IMR-90 (cell line): ENCODE data around the gene PNMA1. TPM values are rescaled to one million over a fixed set of nuclear protein-coding genes. Genes with fewer than 3 reads are reported as not detected.

Experiments
- ATAC-seq: fragments of 200-7000 bp; cut with Tn5 transposase; 2 replicates; pipeline ENCODE4 v1.9.1; 2020; ENCODE audit warnings: low read depth, mild to moderate bottlenecking, moderate library complexity
- BruUV-seq: library from RNA; stranded (reverse); fragments of 400-500 nt; replicated peaks from 2 replicates; lab custom pipeline; 2021; lab: Mats Ljungman, UMichigan
- CTCF ChIA-PET: fragments of 300-600 bp; formaldehyde crosslinking; extraction: SDS; loops from one replicate; lab custom pipeline; 2021; ENCODE audit warnings: antibody characterized with exemption; lab: Yijun Ruan, JAX
- POLR2A ChIA-PET: fragments of 300-600 bp; sonication (Branson Sonifier 250); formaldehyde crosslinking; loops from one replicate; lab custom pipeline; 2022; ENCODE audit warnings: antibody characterized with exemption; ENCODE audit not compliant: unreplicated experiment; lab: Charles Lee
- DNase-seq: peaks from one replicate; pipeline ENCODE4 v3.0.0; 2013
- H2AFZ ChIP-seq: replicated peaks from 2 replicates; pipeline ENCODE3; 2013; ENCODE audit warnings: low read length, mild to moderate bottlenecking; ENCODE audit not compliant: poor library complexity
- H2AK5ac ChIP-seq: 2 replicates; pipeline ENCODE4 v1.6.1; 2013; ENCODE audit warnings: low read depth, low read length, inconsistent platforms
- H2AK9ac ChIP-seq: replicated peaks from 2 replicates; pipeline ENCODE3; 2013; ENCODE audit warnings: mild to moderate bottlenecking, low read depth, low read length, moderate library complexity; ENCODE audit not compliant: poor library complexity
- H2BK120ac ChIP-seq: 2 replicates; pipeline ENCODE4 v1.6.1; 2013; ENCODE audit warnings: low read depth, low read length, inconsistent platforms
- H2BK15ac ChIP-seq: 3 replicates; pipeline ENCODE4 v1.6.1; 2013; ENCODE audit warnings: low read depth, low read length, inconsistent platforms
- H2BK20ac ChIP-seq: 2 replicates; pipeline ENCODE4 v1.6.1; 2013; ENCODE audit warnings: low read depth, mild to moderate bottlenecking, inconsistent platforms, low read length, moderate library complexity
- H2BK5ac ChIP-seq: 2 replicates; pipeline ENCODE4 v1.6.1; 2013; ENCODE audit warnings: mild to moderate bottlenecking, low read depth, low read length, inconsistent platforms; ENCODE audit not compliant: poor library complexity, severe bottlenecking
- H3K14ac ChIP-seq: replicated peaks from 2 replicates; pipeline ENCODE4 v1.6.1; 2013; ENCODE audit warnings: low read depth, low read length, inconsistent platforms
- H3K18ac ChIP-seq: 2 replicates; pipeline ENCODE4 v1.6.1; 2013; ENCODE audit warnings: low read depth, low read length, control low read depth
- H3K23ac ChIP-seq: 2 replicates; pipeline ENCODE4 v1.6.1; 2013; ENCODE audit warnings: low read depth, low read length, inconsistent platforms
- H3K27ac ChIP-seq: 2 replicates; pipeline ENCODE4 v1.5.1; 2013; ENCODE audit warnings: mild to moderate bottlenecking, control low read depth, low read length; ENCODE audit not compliant: insufficient read depth
- H3K27me3 ChIP-seq: 2 replicates; pipeline ENCODE4 v1.6.1; 2013; ENCODE audit warnings: low read length; ENCODE audit not compliant: control insufficient read depth, insufficient read depth
- H3K36me3 ChIP-seq: 2 replicates; pipeline ENCODE4 v1.6.1; 2013; ENCODE audit warnings: low read length, mixed read lengths; ENCODE audit not compliant: control insufficient read depth, insufficient read depth
- H3K4ac ChIP-seq: 2 replicates; pipeline ENCODE4 v1.6.1; 2013; ENCODE audit warnings: low read depth, low read length, inconsistent platforms
- H3K4me1 ChIP-seq: 2 replicates; pipeline ENCODE4 v1.6.1; 2013; ENCODE audit warnings: low read length, mixed read lengths; ENCODE audit not compliant: control insufficient read depth, insufficient read depth
- H3K4me2 ChIP-seq: 2 replicates; pipeline ENCODE4 v1.6.1; 2013; ENCODE audit warnings: low read depth, mild to moderate bottlenecking, control low read depth, low read length, moderate library complexity
- H3K4me3 ChIP-seq: 2 replicates; pipeline ENCODE4 v1.5.1; 2013; ENCODE audit warnings: low read depth, mild to moderate bottlenecking, control low read depth, low read length, moderate library complexity; ENCODE audit not compliant: insufficient read depth
- H3K56ac ChIP-seq: 2 replicates; pipeline ENCODE4 v1.6.1; 2013; ENCODE audit warnings: low read length, inconsistent platforms; ENCODE audit not compliant: insufficient read depth; ENCODE audit errors: extremely low read depth
- H3K79me1 ChIP-seq, 2 experiments: 2 replicates each; pipeline ENCODE4 v1.6.1; 2013; ENCODE audit warnings: low read length in 2 of 2, inconsistent platforms in 1 of 2, low read depth in 1 of 2
- H3K9ac ChIP-seq: 2 replicates; pipeline ENCODE4 v1.6.1; 2013; ENCODE audit warnings: low read depth, low read length, control low read depth
- H3K9me1 ChIP-seq: 2 replicates; pipeline ENCODE4 v1.6.1; 2013; ENCODE audit warnings: low read length, inconsistent platforms; ENCODE audit not compliant: insufficient read depth
- H3K9me3 ChIP-seq: 2 replicates; pipeline ENCODE4 v1.6.1; 2013; ENCODE audit warnings: low read length; ENCODE audit not compliant: control insufficient read depth, insufficient read depth
- H4K20me1 ChIP-seq: 2 replicates; pipeline ENCODE4 v1.6.1; 2013; ENCODE audit warnings: low read length, inconsistent platforms; ENCODE audit not compliant: insufficient read depth
- H4K5ac ChIP-seq: 2 replicates; pipeline ENCODE4 v1.6.1; 2013; ENCODE audit warnings: mild to moderate bottlenecking, low read depth, low read length, control low read depth
- H4K8ac ChIP-seq, 2 experiments: 2 replicates each; pipeline ENCODE4 v1.6.1; 2013; ENCODE audit warnings: low read depth in 2 of 2, low read length in 2 of 2, control low read depth in 1 of 2, inconsistent platforms in 1 of 2
- H4K91ac ChIP-seq: 2 replicates; pipeline ENCODE4 v1.6.1; 2013; ENCODE audit warnings: low read depth, low read length, inconsistent platforms; ENCODE audit not compliant: insufficient read depth
- BHLHE40 ChIP-seq: fragments of 150-350 bp; IDR thresholded peaks from 2 replicates; pipeline ENCODE4 v1.6.1; 2016; ENCODE audit warnings: mild to moderate bottlenecking, low read depth, low read length
- CHD1 ChIP-seq: IDR thresholded peaks from 2 replicates; pipeline ENCODE4 v1.6.1; 2012; ENCODE audit warnings: low read depth, low read length, improper control_type of control experiment
- FOS ChIP-seq: fragments of 150-350 bp; IDR thresholded peaks from 2 replicates; pipeline ENCODE4 v1.6.1; 2016; ENCODE audit warnings: low read depth, low read length
- MAFK ChIP-seq: IDR thresholded peaks from 2 replicates; pipeline ENCODE4 v1.6.1; 2012; ENCODE audit warnings: low read depth, low read length, improper control_type of control experiment
- MAZ ChIP-seq: IDR thresholded peaks from 2 replicates; pipeline ENCODE4 v1.6.1; 2012; ENCODE audit warnings: low read depth, mild to moderate bottlenecking, low read length, improper control_type of control experiment, moderate library complexity, borderline replicate concordance
- NFE2L2 ChIP-seq: fragments of 150-350 bp; IDR thresholded peaks from 2 replicates; pipeline ENCODE4 v1.6.1; 2016; ENCODE audit warnings: low read depth, mild to moderate bottlenecking, low read length
- POLR2A ChIP-seq: IDR thresholded peaks from 2 replicates; pipeline ENCODE4 v1.6.1; 2012; ENCODE audit warnings: mild to moderate bottlenecking, low read depth, low read length
- SMC3 ChIP-seq: fragments of 150-350 bp; IDR thresholded peaks from 2 replicates; pipeline ENCODE4 v1.6.1; 2016; ENCODE audit warnings: low read depth, mild to moderate bottlenecking, antibody characterized with exemption, low read length, moderate library complexity
- WGBS, 2 experiments: methylation state at CpG; one replicate each; pipeline versions ENCODE4 v1.1.5 to v1.1.7; 2013; ENCODE audit warnings: missing lambda C conversion rate in 2 of 2; ENCODE audit not compliant: insufficient read length in 1 of 2; ENCODE audit errors: extremely low coverage in 2 of 2; 5-methylcytosine and 5-hydroxymethylcytosine counted together
- dilution Hi-C: fragments of 300-500 bp; cut with HindIII; formaldehyde crosslinking; loops from one replicate; pipeline ENCODE4 v1.14.3; 2018; ENCODE audit warnings: low sequenced_read_pairs; ENCODE audit not compliant: unreplicated experiment
- in situ Hi-C: fragments of 300-500 bp; cut with MboI; formaldehyde crosslinking; loops from 3 replicates; pipeline ENCODE4 v1.14.3; 2019; ENCODE audit warnings: low sequenced_read_pairs, inconsistent platforms, mixed read lengths
- intact Hi-C: fragments of 100-400 bp; cut with micrococcal nuclease; formaldehyde crosslinking; loops from 2 replicates; pipeline ENCODE4 v1.10.0; 2022
- polyA plus RNA-seq, 3 experiments: library from polyadenylated mRNA; depleted of rRNA; stranded (reverse); fragments of >200 nt; gene quantifications; 2 replicates each; pipeline ENCODE4 v1.2.3, GENCODE V29; 2012; ENCODE audit warnings: low replicate concordance in 1 of 3
- total RNA-seq: library from RNA; depleted of rRNA; stranded (reverse); fragments of >200 nt; gene quantifications from 2 replicates; pipeline ENCODE4 v1.2.3, GENCODE V29; 2012

The PNMA1 gene
- total and polyA plus RNA-seq, 2 of the 4 experiments (the other 2 are of a cell fraction) = 6.5 to 28.2 TPM

- peaks cover 61% of the 10 kb centered on the region for H3K4me1 ChIP-seq
Observed at GRCh38 chr14:73748858-73749357, 34.7 kb upstream of the PNMA1 start.

More at GRCh38 chr14:73748858-73749357, 34.7 kb upstream of the PNMA1 start:
- Histone ChIP-seq H3K4ac (no peak overlapping the region), H2BK15ac (no peak overlapping the region), H3K14ac (no peak overlapping the region), H2BK120ac (no peak overlapping the region), H3K9ac (no peak overlapping the region), H3K56ac (no peak overlapping the region), H2AK9ac (no peak overlapping the region), H4K91ac (no peak overlapping the region), H3K9me1 (peaks cover 65% of the 10 kb centered on the region), H4K8ac (no peak overlapping the region), H3K27me3 (no peaks in the 10 kb centered on the region), H3K9me3 (no peaks in the 10 kb centered on the region), H2AFZ (no peak overlapping the region), H2BK5ac (no peak overlapping the region), H3K18ac (no peak overlapping the region), H3K27ac (no peak overlapping the region), H3K79me1 (peaks cover 22 to 98% of the 10 kb centered on the region in 2 experiments), H4K20me1 (peaks cover 99% of the 10 kb centered on the region), H3K4me3 (no peak overlapping the region), H2AK5ac (no peak overlapping the region), H3K4me2 (no peak overlapping the region), H3K36me3 (no peaks in the 10 kb centered on the region; the same call in 1 of the 2 replicates), H3K23ac (no peak overlapping the region), H2BK20ac (no peak overlapping the region), H4K5ac (no peak overlapping the region)
- no peak for ATAC-seq
- in situ Hi-C loops (no loop called here), dilution Hi-C loops (no loop called here), intact Hi-C loops (no loop called here)
- BruUV-seq = no TSS peak
- no peak for TF ChIP-seq CHD1
- no peak for TF ChIP-seq SMC3
- no peak for TF ChIP-seq NFE2L2
- no peak for TF ChIP-seq POLR2A
- no peak for TF ChIP-seq FOS
- TF ChIP-seq MAFK = no peak
- TF ChIP-seq MAZ = no peak
- TF ChIP-seq BHLHE40 = no peak
- CTCF ChIA-PET = interaction anchor here (1.0 to 1.3 kb wide), 2 partner anchors 10 to 20 kb away, joined by 3 to 5 read pairs; no protein-coding TSS in a partner anchor
- WGBS, 2 experiments = no CpG with 5 or more reads among the region's 6 CpGs
- POLR2A ChIA-PET = interaction anchor here (0.6 kb wide), 1 partner anchor 35 kb away, joined by 4 read pairs; no protein-coding TSS in a partner anchor
- DNase-seq = no peak
